ENCODE data around the gene CPNE8.

CPNE8 gene

DNA sequence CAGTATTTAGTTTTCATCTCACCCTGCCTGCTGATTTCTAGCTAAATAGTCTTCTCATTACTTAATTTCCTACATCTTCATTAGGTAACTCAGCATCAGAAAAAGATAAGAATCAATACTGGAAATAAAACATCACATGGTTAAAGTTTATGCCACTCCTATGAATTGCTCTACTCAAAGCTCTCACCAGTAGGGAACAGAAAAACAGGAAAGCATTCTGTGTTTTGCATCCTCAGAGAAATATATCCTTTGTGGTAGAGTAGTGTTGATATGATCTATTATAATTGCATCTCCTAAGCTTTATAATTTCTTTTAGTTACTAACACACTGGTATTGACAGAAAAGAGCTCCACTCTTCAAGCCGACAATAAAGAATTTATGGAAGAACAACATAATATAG, 9.9 kb downstream of the CPNE8 start:
- DNase-seq (ENCODE audit: low read depth), result no peak

DNA sequence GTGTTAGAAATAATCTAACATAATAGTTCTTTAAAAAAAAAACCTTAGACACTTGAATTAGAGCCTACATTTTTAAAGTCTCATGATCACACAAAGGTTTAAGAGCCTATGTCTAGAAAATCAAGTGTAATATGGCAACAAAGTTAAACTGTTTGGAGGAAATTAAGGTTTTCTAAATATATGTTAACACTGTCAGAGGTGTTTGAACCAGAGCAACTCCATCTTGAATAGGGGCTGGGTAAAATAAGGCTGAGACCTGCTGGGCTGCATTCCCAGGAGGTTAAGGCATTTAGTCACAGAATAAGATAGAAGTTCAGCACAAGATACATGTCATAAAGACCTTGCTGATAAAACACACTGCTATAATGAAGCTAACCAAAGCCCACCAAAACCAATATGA, 12.4 kb downstream of the CPNE8 start:
- no peak for DNase-seq (ENCODE audit: low read depth)

DNA sequence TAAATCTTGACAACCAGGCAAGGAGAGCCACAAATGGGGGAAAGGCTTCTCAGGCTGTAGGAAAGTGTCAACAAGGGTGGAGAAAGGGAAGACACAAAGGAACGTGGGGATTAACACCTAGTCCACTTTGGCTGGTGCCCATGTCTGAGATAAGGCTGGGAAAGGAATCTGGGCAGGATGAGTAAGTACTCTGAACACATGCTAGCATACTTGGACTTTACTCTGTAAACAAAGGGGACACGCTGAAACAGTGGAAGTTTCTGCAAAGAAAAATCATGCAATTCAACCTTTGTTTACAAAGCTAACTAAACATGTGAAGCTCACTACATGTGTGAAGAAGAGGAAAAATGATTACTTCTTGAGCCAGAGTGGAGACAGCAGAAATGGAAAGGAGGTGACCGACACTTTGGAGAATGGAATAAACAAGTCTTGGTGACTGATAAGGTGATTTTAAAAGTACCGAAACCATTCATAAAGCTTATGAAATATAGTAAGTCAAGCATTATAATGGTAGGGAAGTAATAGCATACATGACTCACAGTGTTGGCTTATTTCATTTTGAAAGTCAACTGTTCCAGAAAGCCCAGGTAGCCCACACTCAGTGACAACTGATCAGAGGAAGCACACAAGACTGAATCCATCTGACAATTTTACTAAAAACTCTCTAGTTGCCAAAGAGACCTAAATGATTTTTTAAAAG, 13.2 kb downstream of the CPNE8 start:
- no peak for DNase-seq (ENCODE audit: low read depth)

DNA sequence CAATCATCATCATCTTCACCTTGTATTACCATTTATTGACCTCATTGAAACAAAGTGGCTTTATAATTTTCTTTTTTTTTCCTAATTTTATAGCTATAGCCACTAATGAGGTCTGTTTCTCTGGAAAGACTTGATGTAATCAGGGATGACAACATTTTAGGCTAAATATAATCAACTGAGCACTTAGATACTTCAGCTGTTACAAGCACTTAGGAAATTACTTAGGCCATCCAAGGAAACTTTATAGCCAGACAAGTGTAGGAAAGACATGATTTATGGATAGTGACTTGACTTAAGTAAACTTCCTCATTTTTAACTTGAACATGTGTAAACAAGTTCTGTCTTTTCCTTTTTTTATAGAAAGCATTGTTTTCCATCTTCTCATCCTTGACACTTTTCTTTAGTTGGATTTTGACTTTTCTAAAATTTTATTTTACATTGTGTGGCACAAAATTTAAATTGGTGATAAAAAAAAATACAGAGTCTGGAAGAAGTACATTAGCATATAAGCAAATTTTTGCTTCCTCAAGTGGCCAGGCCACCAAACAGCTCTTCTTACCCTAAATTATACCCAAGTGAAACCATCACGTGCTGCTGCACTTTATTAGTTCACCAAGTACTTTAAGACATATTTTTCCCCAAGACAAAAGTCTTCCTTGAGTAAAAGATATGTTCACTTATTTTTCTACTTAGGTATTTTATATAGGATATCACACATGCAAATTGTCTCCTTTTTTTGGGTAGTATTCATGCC, 15.1 kb downstream of the CPNE8 start:
- DNase-seq (ENCODE audit: low read depth), result no peak

DNA sequence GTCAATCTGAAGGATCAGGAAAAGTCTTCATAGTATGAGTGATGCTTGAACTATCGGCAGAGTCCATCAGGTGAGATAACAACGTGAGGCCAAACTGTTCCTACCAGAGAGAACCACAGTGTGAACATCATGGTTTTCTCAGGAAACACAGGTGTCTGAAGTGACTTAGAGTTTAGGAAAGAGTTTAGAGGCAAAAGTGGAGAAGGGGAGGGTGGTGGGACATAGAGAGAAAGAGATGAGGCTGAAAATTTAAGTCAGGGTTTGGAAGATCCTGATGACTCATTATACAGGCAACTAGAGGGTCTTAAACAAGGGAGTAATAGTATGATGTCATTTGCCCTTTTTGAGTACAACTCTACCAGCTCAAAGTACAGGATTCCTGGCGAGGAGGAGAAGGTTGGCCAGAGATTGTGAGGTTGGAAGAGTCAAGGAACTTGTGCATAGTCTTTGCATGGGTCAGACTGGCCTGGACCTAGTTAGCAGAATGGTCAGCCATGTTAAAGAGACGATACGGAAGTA, 16.0 kb downstream of the CPNE8 start:
- DNase-seq (ENCODE audit: low read depth), result no peak

DNA sequence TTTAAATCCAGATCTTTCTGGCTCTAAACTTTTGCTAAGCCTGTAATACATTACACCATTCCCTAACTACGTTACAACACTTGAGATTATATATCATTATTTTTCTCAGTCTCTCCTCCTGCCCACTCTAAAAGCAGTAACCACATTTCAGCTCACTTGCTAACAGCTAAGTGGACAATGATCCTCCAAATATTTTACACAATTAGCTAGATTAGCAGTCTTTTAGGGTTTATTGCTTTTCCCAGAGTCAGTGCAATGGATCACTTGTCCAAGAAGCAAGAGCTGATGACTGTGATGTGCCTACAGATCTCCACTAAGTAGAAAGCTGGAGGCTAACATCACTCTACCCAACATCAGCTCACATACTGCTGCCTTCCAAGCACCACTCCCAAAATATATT, 17.6 kb downstream of the CPNE8 start:
- DNase-seq (ENCODE audit: low read depth), result no peak

DNA sequence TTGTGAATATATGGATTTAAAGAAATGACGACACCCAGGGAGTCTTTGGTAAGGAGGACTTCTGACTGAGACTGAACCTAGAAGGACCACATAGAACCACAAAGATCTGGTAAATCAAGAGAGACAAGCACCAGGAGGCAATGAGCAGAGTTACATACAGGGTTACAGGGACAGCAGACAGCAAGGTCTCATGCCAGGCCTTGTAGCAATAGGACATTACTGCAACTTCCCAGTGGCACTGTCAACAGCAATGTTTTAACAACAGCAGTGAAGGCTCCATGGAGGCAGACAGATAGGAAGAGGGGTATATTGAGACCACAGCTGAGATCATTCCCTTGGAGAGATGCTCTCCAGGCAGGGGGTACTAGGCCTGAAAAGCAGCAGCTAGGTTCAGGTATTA, 18.5 kb downstream of the CPNE8 start:
- DNase-seq (ENCODE audit: low read depth), result no peak

DNA sequence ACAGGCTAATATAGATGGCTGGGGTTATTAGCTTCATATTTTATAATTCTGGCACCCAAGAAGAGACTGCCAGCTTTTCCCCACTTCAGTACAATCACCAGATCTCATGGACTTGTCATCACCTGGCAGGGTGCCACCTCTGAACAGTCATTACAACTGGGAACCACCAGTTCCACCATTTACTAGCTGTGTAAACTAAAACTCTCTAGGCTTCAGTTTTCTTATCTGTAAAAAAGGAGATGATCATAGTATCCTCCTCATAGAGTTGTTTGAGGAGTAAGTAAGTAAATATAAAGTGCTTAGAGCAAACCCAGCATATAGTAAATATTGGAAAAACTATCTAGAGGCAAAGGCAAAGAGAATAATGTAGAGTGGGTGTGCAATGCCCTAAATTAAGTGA, 19.3 kb downstream of the CPNE8 start:
- no peak for DNase-seq (ENCODE audit: low read depth)

DNA sequence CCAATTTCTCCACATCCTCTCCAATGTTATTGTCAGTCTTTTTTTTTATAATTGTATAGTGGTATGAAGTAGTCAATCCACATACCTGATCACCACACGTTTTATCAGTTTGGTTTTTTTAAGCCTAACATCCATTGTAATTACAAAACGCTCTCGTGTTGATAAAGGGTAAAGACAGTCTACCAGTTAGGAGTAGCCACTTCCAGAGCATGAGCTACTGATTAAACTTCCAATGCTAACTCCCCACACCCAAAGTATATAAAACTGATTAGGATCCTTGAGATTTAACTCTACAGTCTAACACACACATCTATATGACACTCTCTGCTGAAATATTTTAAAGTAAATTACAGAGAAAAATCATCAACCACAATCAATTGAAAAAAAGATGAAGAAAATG, 20.7 kb downstream of the CPNE8 start:
- no peak for DNase-seq (ENCODE audit: low read depth)

DNA sequence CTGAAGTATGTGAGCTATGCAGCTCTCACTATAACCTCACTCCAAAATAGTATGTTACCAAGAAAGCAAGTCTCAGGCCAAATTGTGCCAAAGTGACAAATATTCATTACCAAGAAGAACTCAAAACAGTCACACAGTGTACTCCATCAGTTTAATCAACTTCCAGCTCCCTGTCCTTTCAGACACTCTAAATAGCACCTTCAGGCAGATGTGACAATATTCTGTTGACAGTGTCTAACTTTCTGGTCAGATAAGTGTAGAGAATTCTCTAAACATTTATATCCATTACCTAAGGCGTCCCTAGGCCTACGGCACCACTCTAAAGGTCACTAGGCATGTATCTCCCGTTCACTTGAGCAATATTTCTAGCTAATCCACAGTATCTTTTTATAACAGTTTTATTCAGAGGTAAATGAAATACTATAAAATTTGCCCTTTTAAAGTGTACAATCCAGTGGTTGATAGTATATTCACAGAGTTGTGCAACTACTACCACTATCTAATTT, 21.7 kb downstream of the CPNE8 start:
- no peak for DNase-seq (ENCODE audit: low read depth)

DNA sequence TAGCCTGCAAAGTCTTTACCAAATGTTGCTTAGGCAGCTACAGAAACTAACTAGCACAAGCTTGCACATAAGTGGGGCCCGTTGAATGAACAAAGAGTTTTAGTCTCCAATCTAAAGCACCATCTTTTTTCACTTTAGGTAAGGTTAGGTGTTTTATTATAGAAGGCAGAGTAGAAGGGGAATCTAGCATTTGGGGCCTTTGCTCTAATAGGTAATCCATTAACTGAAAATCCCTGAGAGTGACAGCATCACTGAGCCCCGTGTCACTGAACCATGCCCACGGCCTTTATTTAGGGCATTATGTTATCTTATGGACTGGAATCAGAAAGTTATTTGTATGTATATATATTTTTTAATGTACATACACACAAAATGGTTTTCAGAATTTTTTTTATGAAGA, 25.1 kb downstream of the CPNE8 start:
- DNase-seq (ENCODE audit: low read depth), result no peak

DNA sequence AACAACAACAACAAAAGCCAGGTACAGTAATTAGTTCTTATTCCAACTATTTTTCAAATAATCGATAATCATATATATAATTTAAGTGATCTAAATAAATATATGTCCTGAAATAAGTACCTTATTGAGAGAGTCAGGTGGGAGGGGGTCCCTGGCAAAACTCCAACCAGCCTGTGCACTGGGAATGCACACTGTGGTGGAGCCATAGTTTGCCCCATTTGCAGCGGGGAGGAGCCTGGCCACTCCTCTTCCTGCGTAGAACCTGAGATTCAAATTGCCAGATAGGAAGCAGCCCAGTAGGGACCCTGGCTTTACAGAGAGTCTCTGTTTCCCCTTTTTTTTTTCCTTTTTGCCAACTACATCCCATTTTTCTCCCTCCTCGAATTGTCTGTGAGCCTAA, 26.4 kb downstream of the CPNE8 start:
- no peak for DNase-seq (ENCODE audit: low read depth)

DNA sequence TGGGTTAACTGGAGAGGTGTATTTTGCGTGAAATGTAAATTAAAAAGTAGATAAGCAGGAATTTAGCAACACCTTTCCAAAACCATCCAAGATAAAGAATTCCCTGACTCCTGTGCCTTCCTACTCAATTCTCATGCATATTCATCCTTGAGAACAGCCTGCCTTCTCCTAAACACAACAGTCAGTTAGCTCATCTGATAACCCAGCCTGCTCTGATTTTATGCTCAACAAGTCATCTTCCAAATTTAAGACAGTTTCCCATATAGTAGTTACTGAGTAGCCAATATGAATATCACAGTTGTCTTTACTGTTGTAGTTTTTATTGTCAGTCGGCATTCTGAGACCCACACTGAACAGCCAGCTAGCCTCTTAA, 27.1 kb downstream of the CPNE8 start:
- no peak for DNase-seq (ENCODE audit: low read depth)

DNA sequence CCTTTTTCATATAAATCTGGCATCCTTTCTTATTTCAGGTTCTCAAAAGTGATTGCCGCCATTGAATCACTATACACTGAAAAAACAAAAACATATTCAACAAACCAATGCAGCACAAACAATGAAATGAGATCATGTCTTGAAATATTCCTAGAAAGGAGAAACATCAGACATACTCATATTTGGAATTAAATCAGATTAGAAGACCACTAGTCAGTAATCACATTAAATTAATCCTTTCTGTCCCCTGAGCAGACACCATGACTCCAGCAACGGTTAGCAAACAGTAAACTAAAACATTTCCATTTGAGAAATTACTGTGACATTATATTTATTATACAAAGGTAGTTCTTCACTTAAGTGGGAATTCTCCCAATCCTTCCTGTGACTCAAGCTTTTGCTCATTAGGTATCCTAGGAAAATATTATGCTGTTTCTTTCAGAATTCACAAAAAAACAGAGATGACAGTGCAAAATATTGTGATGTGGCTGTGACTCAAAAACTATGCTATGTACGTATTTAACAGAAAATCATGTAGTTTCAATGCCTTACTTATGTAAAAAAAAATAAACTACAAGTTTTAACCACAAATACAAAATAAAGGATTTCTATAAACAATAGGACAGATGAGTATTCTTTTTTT, 29.7 kb downstream of the CPNE8 start:
- DNase-seq (ENCODE audit: low read depth), result no peak

DNA sequence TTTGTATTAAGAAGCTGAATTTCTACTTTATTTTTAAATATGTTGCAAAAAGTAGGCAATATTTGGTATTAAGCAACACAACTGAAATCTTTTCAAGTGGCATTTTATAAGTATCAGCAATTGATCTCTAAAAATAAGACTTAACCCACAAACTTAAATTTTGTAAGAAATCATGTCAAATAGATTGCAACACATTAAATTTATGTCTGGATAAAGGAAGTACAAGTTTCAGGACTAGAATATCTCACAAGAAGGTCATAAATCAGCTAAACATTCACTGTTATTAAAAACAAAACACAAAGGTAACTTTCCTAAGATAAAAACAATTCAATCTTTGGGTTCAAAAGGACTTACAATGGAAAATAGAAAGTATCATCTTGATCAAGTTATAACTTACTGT, 32.8 kb downstream of the CPNE8 start:
- DNase-seq (ENCODE audit: low read depth), result no peak

DNA sequence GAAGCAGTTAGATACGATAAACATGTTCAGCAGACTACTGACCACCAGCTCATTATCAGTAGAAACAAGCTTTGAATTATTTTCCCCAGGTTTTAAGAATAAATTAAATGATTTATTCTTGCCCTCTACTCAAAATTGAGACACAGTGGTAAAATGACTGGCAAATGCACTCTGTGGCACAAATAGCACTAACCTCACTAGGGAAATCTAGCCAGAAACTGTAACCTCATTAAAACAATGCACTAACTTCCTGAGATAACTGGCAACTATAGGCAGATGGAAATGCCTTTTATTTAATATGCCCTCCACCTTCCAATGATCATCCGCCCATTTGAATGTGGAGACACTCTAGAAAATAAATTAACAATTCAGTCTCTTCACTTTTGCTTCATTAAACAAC, 33.2 kb downstream of the CPNE8 start:
- DNase-seq (ENCODE audit: low read depth), result no peak

DNA sequence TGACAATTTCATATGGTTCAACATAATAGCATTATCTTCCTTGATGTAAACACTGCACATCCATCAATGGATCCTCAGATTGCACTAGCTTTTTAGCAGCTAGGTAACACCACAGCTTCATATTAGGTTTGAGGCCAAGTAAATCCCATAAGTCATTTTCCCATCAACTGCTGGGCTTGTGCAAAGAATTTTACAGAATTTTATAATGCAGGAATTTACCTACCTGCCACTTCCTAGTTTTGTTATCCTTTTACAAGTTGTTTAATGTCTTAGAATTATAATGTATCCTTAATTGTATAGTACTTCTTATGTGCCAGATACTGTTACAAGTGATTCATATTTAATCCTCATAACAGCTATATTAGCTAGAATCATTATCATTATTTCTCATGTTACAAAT, 36.4 kb downstream of the CPNE8 start:
- no peak for DNase-seq (ENCODE audit: low read depth)

DNA sequence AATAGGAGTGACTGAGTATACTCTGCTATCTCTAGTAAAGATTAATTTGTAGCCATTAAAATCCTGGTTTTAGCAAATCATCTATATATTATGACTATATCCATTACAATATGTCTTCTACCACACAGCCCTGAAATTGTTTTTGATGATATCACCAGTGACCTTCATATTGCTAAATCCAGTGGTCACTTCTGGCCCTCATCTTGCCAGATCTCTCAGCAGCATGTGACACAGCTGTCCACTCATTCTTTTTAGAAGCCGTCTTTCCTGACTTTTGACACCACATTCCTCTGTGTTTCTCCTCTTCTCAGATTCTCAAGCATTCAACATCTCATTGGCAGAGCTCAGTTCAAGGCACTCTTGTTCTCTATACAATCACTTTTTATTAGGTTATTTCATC, 54.9 kb downstream of the CPNE8 start:
- no peak for DNase-seq (ENCODE audit: low read depth)

DNA sequence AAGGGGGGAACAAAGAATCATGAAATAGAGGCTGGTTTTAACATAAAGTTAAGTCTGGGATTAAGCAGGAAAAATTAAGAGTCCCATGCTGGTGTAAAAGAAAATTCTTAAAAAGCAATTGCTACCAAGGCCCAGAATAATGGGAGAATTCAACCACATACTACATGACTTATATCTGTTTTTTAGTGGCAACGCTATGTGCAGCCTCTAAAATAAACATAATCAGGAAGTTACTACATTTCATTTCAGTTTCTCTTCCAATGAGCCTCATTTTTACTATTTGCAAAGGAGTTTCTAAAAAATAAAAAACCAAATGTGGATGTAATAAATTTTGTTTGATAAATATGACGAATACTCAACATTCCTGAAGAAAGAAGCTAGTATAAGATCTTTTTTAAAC, 58.1 kb downstream of the CPNE8 start:
- DNase-seq (ENCODE audit: low read depth), result no peak

DNA sequence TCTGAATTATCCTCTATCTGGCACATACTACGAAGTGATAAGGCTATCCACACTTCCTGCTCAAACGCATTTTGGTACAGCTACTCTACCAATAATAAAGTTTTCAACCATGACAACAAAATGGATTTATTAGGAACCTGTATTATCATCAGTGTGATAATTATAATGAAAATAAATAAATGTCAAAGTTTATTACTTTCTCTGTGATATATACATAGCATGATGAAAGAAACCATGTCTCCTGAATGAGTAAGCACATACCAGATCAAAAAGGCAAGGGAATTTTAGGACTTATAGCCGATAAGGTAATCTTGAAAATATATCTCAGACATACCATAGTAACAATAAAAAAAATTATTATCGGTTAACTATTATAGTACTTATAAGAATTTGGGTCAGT, 61.1 kb downstream of the CPNE8 start:
- no peak for DNase-seq (ENCODE audit: low read depth)

DNA sequence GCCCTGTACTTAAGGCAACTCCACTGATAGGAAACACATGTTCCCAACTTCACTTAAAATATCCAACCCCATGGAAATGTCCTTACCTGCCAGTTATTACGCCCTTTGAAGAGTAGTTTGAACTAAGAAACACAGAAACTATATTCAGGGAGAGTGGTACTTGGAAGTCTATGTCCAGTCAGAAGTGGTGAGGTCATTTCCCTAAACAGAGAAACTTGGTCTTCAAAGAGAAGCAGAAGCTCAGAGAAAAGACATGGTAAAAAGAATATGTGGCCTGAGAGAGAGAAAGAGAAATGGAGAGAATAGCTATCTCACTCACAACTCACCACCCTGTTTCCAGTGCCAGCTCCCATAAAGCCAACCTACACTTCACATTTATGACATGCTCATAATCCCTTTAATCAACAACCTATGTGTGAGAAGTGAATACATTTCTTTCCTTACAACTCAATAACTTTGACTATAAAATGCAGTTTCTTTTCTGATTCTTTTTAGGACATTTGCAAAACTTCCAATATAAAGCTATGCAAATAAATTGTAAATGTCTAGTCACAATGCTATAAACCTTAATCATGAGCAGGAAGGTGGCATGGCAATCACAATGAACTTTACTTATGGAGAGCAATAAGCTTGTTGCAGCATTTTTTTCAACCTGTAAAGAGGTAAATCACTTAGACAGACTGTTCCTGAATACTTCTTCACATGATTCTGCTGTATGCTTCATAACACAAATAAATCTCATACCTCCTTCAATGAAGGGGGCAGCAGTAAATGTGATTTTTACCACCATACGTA, 67.1 kb downstream of the CPNE8 start:
- DNase-seq (ENCODE audit: low read depth), result no peak

DNA sequence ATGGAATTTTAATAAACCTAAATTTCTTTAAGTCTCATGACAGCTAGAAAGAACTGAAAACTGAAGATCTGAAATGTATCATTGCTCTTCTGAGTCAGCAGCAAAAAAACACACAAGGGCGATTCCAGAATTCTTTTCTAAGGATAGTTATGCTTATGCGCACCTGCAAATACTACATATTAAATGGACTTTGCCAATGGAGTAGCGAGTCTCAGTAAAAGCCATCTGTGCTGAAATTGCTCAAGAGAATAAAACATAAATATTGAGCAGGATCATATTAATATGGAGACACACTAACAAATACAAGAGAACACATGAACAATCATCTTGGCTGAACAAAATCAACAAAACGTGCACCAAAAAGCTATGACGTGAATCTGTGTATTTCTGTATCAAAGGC, 73.7 kb downstream of the CPNE8 start:
- DNase-seq (ENCODE audit: low read depth), result no peak

Measured in T follicular helper cell (primary cell).